OCI-LY1 (cell line): Measurements from ENCODE around the gene ICE1.

ENCODE experiments used
- H2AFZ ChIP-seq: fragments of 200-600 bp; sonication (generic), shearing (Covaris generic); 2 replicates; pipeline ENCODE4 v1.6.0; 2014; ENCODE audit warnings: antibody characterized with exemption, mild to moderate bottlenecking, low read length
- H3F3A ChIP-seq: fragments of 200-600 bp; sonication (generic), shearing (Covaris generic); 2 replicates; pipeline ENCODE4 v1.6.0; 2014; ENCODE audit warnings: mild to moderate bottlenecking, antibody characterized with exemption, low read length, moderate library complexity; ENCODE audit not compliant: insufficient read depth
- H3K27ac ChIP-seq: fragments of 200-600 bp; sonication (generic); 2 replicates; pipeline ENCODE4 v1.5.1; 2014; ENCODE audit warnings: low read length, mixed run types, mild to moderate bottlenecking, low read depth; ENCODE audit not compliant: poor library complexity, severe bottlenecking
- H3K27me3 ChIP-seq: fragments of 200-600 bp; sonication (generic); 2 replicates; pipeline ENCODE4 v1.6.0; 2014; ENCODE audit warnings: antibody characterized with exemption, mild to moderate bottlenecking, low read length, moderate library complexity; ENCODE audit not compliant: insufficient read depth
- H3K36me3 ChIP-seq: fragments of 200-600 bp; sonication (generic); 2 replicates; pipeline ENCODE4 v1.6.1; 2014; ENCODE audit warnings: mild to moderate bottlenecking, antibody characterized with exemption, low read length, moderate library complexity, mixed read lengths; ENCODE audit not compliant: insufficient read depth
- H3K4me1 ChIP-seq: fragments of 200-600 bp; sonication (generic); 2 replicates; pipeline ENCODE4 v1.5.1; 2014; ENCODE audit warnings: mild to moderate bottlenecking, low read length, moderate library complexity; ENCODE audit not compliant: insufficient read depth, severe bottlenecking
- H3K4me2 ChIP-seq: fragments of 200-600 bp; sonication (generic), shearing (Covaris generic); 2 replicates; pipeline ENCODE4 v1.6.1; 2014; ENCODE audit warnings: low read length
- H3K4me3 ChIP-seq: fragments of 200-600 bp; sonication (generic); 2 replicates; pipeline ENCODE4 v1.5.1; 2014; ENCODE audit warnings: low read length, low read depth, mild to moderate bottlenecking, mixed read lengths; ENCODE audit not compliant: poor library complexity, severe bottlenecking
- H3K79me2 ChIP-seq: fragments of 200-600 bp; shearing (Covaris generic); 2 replicates; pipeline ENCODE4 v1.6.1; 2016; ENCODE audit warnings: mixed run types, low read length, mixed read lengths; ENCODE audit not compliant: insufficient read depth
- H3K9ac ChIP-seq: fragments of 200-600 bp; sonication (generic), shearing (Covaris generic); 2 replicates; pipeline ENCODE4 v1.6.1; 2014; ENCODE audit warnings: mild to moderate bottlenecking, low read length, mixed read lengths
- H3K9me2 ChIP-seq: fragments of 200-600 bp; sonication (generic), shearing (Covaris generic); 2 replicates; pipeline ENCODE4 v1.6.1; 2014; ENCODE audit warnings: low read depth, mild to moderate bottlenecking, low read length, mixed read lengths
- H3K9me3 ChIP-seq: fragments of 200-600 bp; shearing (Covaris generic); 2 replicates; pipeline ENCODE4 v1.6.1; 2014; ENCODE audit warnings: low read length, mixed read lengths
- H4K20me1 ChIP-seq: fragments of 200-600 bp; sonication (generic), shearing (Covaris generic); 2 replicates; pipeline ENCODE4 v1.6.0; 2016; ENCODE audit warnings: mild to moderate bottlenecking, low read length; ENCODE audit not compliant: insufficient read depth
- CTCF ChIP-seq: fragments of 200-600 bp; sonication (generic), shearing (Covaris generic); IDR thresholded peaks from 2 replicates; pipeline ENCODE4 v1.5.1; 2017; ENCODE audit warnings: mild to moderate bottlenecking, antibody characterized with exemption, low read length, moderate library complexity, mixed read lengths
- EZH2 ChIP-seq: fragments of 200-600 bp; sonication (generic), shearing (Covaris generic); IDR thresholded peaks from 2 replicates; pipeline ENCODE4 v1.8.0; 2017; ENCODE audit warnings: borderline replicate concordance, mixed run types, mild to moderate bottlenecking, antibody characterized with exemption, low read length, moderate library complexity, mixed read lengths

ICE1 gene

DNA sequence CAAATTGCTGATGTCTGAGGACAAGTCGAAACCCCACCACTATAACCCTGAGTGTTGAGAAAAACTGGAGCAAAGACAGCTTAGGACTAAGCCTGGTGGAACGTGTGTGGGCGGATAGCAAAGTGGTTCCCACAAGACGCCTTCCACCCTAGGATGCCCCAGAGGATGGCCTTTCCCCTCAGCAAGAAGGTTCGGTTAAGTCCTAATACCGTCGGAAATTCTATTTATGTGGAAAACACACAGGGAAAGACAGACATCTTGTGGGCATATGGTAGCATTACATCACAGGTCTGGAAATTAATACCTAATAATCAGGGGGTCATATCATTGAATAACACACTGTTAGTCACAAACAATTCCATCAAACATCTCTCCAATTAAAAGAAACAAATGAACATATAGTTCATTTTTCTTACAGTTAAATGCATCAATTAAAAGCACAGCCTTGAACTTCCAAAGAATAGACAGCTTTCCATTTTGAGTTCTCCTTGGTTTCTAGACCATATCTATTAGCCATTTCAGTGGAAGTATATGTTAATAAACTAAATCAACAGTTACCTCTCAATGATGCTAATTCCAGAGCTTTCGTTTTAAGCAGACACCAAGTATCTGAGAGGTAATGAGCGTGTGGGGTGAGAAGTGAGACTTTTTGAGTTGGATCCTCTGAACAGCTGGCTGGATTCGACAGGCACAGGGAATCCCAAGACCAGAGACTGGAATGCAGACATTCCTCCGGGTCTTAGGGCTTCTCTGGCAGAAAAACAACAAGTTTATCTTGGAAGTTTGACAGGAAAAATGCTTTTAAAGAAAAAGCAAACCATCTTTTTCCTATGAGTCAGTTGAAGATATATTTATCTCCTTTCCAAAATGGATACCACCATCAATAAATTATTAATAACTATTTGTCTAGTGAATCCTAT, 2.9 kb upstream of the ICE1 start:
- Histone ChIP-seq H4K20me1 (no peaks in the 10 kb centered on the region), H3K36me3 (peaks cover 4% of the 10 kb centered on the region; the same call in 1 of the 2 replicates), H3K79me2 (peaks cover 20% of the 10 kb centered on the region), H3K9me3 (no peaks in the 10 kb centered on the region), H3K9ac (peak overlapping the region; percentile 19; the same call in 1 of the 2 replicates), H3K4me2 (peak overlapping the region; percentile 45), H3K27me3 (no peaks in the 10 kb centered on the region), H3K4me1 (peaks cover 49% of the 10 kb centered on the region), H2AFZ (no peak overlapping the region), H3K27ac (peak overlapping the region; percentile 25), H3K9me2 (no peaks in the 10 kb centered on the region), H3K4me3 (peak overlapping the region; percentile 20), H3F3A (no peaks in the 10 kb centered on the region)
- TF ChIP-seq EZH2 (no peak), CTCF (peak; percentile 63)

DNA sequence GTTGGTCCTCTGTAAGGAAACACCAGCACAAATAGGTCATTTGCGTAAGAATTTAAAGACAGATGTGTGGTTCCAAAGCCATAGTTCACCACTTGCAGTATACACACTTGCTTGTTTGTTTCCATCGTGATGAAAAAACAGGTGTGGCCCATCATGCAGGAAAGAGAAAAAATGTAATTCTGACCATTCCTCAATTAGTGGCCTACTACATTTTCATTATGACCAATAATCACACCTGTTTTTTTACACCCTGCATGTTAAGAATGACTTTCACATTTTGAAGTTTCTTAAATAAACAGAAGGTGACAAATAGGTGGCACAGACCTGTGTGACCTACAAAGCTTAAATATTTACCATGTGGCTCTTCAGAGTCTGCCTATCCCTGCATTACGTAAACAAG, 2.2 kb upstream of the ICE1 start:
- no peak overlapping the region for H3K27ac ChIP-seq
- H3K4me2 ChIP-seq = peak overlapping the region; percentile 83; the same call in 1 of the 2 replicates
- peaks cover 50% of the 10 kb centered on the region for H3K4me1 ChIP-seq
- no peak overlapping the region; the same call in 1 of the 2 replicates for H3K9ac ChIP-seq
- TF ChIP-seq CTCF (no peak), EZH2 (no peak)
- peaks cover 9% of the 10 kb centered on the region for H3K36me3 ChIP-seq
- no peaks in the 10 kb centered on the region for H4K20me1 ChIP-seq
- no peaks in the 10 kb centered on the region for H3K9me2 ChIP-seq
- no peaks in the 10 kb centered on the region for H3F3A ChIP-seq
- H3K79me2 ChIP-seq = peaks cover 27% of the 10 kb centered on the region
- H3K27me3 ChIP-seq = no peaks in the 10 kb centered on the region
- H3K4me3 ChIP-seq = peak overlapping the region; percentile 97
- no peaks in the 10 kb centered on the region for H3K9me3 ChIP-seq
- no peak overlapping the region for H2AFZ ChIP-seq

DNA sequence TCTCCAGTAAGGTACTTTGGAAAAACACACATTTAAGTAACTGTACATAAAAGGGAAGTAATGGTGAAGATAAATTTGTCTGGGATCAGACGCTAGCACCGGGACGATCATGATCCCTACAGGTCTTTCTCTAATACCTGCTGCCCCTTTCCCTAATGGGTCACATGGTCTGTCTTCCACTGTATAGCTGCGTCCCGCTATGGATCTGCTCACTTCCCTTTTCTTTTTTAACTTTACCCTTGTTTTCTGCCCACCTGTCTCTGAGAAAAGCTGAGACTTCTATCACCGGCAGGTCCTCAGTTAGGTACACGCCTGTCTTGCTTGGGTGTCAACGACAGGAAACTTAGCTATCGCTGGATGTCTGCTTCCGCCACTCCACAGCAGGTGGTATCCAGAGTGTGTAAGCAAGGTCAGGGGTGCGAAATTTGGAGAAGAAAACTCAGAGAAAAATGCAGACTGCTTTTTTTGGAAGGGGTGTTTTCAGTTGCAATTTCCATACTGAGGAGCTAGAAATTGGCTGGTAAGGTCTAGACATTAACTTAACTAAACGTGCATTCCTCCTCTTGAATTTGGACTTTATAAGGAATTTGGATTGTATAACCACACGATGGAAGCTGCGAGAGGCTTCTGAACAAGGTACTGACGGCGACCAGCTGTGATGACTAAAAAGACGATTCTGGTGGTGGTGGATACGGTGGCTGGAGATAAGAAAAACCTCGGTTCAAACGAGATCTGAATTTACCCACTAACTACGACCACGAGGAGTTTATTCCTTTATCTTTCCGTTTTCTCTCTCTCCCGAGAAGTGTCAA, 1.1 kb upstream of the ICE1 start:
- Histone ChIP-seq H3K9me3 (no peaks in the 10 kb centered on the region), H4K20me1 (no peaks in the 10 kb centered on the region), H3K4me1 (peaks cover 50% of the 10 kb centered on the region), H3K9me2 (no peaks in the 10 kb centered on the region), H3K79me2 (peaks cover 35% of the 10 kb centered on the region), H3F3A (no peaks in the 10 kb centered on the region), H3K9ac (peak overlapping the region; percentile 94), H3K36me3 (peaks cover 17% of the 10 kb centered on the region), H3K4me3 (peak overlapping the region; percentile 97), H2AFZ (no peak overlapping the region), H3K4me2 (peak overlapping the region; percentile 83), H3K27ac (peak overlapping the region; percentile 87), H3K27me3 (no peaks in the 10 kb centered on the region)
- no peak for TF ChIP-seq CTCF
- no peak for TF ChIP-seq EZH2
